HEK293T (cell line): Measurements from ENCODE around the gene LRRC8E.

Source experiments
- ARNT ChIP-seq: fragments of 450-650 bp; IDR thresholded peaks from 2 replicates; pipeline ENCODE4 v1.6.1; 2017; ENCODE audit warnings: mild to moderate bottlenecking
- BHLHE40 ChIP-seq: fragments of 450-650 bp; IDR thresholded peaks from 2 replicates; pipeline ENCODE4 v1.6.1; 2016; ENCODE audit warnings: mild to moderate bottlenecking, moderate library complexity, borderline replicate concordance
- ELF4 ChIP-seq: fragments of 450-650 bp; IDR thresholded peaks from 2 replicates; pipeline ENCODE4 v1.6.1; 2017; ENCODE audit warnings: antibody characterized with exemption
- FOXK2 ChIP-seq: fragments of 450-650 bp; IDR thresholded peaks from 2 replicates; pipeline ENCODE4 v1.6.1; 2016; ENCODE audit warnings: mild to moderate bottlenecking
- FOXM1 ChIP-seq: fragments of 450-650 bp; IDR thresholded peaks from 2 replicates; pipeline ENCODE4 v1.6.1; 2017; ENCODE audit warnings: mild to moderate bottlenecking, borderline replicate concordance
- NFRKB ChIP-seq: fragments of 450-650 bp; IDR thresholded peaks from 2 replicates; pipeline ENCODE4 v1.6.1; 2016; ENCODE audit warnings: mild to moderate bottlenecking, moderate library complexity
- SP1 ChIP-seq: fragments of 450-650 bp; IDR thresholded peaks from 2 replicates; pipeline ENCODE4 v1.6.1; 2017
- SUZ12 ChIP-seq: fragments of 450-650 bp; IDR thresholded peaks from 2 replicates; pipeline ENCODE4 v1.6.1; 2016; ENCODE audit warnings: mild to moderate bottlenecking
- TARDBP ChIP-seq: fragments of 450-650 bp; IDR thresholded peaks from 2 replicates; pipeline ENCODE4 v1.6.1; 2016
- ZNF384 ChIP-seq: fragments of 450-650 bp; IDR thresholded peaks from 2 replicates; pipeline ENCODE4 v1.6.1; 2016
- TF ChIP-seq, protein P1 (sequence below): fragments of 450-650 bp; IDR thresholded peaks from 2 replicates; pipeline ENCODE4 v1.6.1; 2016

DNA sequence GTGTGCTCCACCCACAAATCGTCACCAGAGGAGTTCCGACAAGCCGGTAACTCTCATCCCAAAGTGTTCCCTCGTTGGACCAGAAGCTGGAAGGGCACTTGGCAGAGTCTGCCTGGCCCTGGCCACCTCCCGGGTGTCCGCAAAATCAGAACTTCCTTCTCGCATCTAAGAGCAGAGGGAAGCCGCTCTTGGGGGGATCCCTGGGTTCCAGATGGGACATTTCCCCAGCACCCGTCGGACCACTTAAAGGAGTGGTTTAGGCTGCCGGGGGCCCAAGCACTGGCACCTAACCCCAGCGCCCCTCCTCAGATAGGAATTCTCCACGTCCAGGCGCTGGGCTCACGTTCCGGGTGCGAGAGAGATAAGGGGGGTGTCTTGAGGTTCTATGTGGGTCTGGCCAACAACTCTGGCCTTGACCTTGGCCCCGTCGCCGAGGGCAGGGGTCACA lies 14.5 kb downstream of the LRRC8E start:
- no peak for TF ChIP-seq FOXM1
- TF ChIP-seq SUZ12, result no peak
- TF ChIP-seq SP1, result no peak
- TF ChIP-seq, protein P1, sequence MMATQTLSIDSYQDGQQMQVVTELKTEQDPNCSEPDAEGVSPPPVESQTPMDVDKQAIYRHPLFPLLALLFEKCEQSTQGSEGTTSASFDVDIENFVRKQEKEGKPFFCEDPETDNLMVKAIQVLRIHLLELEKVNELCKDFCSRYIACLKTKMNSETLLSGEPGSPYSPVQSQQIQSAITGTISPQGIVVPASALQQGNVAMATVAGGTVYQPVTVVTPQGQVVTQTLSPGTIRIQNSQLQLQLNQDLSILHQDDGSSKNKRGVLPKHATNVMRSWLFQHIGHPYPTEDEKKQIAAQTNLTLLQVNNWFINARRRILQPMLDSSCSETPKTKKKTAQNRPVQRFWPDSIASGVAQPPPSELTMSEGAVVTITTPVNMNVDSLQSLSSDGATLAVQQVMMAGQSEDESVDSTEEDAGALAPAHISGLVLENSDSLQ, result no peak
- TF ChIP-seq ARNT, result no peak
- no peak for TF ChIP-seq TARDBP
- TF ChIP-seq BHLHE40, result no peak
- no peak for TF ChIP-seq FOXK2
- no peak for TF ChIP-seq ELF4
- no peak for TF ChIP-seq NFRKB
- TF ChIP-seq ZNF384, result no peak
